Stimulated activated CD4-positive, alpha-beta T cell treated with anti-CD3 and anti-CD28 coated beads, Interleukin-12 subunit alpha, Interleukin-12 subunit beta, amount 100 ng/mL, for 24 hours (primary cell): ENCODE results near the gene KCND3.
A peak's percentile ranks its signal among the peaks of the same experiment; 100 is the strongest.

Source experiments
- DNase-seq, 2 experiments: peaks; one replicate each; pipeline ENCODE4 v3.0.0-alpha.2; 2020; ENCODE audit warnings: low read depth in 2 of 2

The KCND3 gene

DNA sequence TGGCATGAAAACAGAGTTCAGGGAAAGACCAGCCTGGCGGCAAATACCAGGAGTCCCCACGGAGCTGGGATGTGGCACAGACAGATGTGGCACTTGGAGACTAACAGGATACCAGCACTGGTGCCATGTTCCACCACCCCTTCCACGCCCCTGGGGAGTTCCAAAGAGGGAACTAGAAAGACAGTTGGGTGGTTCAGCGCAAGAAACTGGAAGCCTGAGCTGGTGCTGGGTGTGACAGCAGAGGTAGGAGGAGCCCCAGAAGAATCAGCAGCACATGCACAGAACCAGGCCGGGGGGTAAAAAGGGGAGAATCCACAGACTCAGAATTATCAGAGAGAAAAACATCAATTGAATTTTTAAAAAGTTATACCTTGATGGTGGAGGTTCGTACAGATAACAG lies 211.4 kb downstream of the KCND3 start:
- DNase-seq: no peak

DNA sequence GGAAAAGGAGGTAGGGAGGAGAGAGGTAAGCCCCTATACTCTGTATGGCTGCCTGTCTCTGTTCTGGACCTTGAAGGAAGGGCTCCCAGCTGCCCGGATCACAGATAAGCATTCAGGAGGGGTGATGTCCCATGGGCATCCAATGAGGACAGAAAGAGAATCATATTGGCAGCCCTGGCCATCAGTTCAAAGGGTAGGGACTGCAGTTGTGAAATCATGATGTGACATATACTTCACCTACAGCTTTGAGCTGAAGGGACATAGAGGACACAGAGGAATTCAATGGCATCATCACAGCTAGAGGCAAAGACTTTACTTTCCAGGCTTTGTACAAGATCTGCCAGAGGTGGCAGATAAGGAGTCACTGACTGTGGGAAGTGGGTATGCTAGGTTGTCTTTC lies 212.2 kb downstream of the KCND3 start:
- no peak for DNase-seq

- no peak for DNase-seq
Observed at GRCh38 chr1:111776861-111777260, 212.6 kb downstream of the KCND3 start.

DNA sequence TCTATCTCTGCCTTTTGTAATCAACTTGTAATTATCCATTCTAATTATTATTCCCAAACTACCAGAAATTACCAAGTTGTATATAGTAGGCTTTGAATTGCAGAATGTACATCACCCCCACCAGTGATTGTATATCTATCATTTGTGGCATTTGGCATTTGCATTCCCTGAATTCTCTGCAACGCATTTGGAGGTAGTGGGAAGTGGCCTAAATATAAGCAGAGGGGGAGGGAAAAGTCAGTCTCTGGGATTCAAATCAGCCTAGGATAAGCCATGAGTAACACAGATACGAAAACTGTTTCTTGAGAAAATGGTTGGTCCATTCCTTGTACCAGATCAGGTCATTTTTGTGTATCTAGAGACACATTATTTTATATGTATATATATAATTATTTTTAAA lies 213.1 kb downstream of the KCND3 start:
- DNase-seq: no peak

- no peak for DNase-seq
Observed at GRCh38 chr1:111775966-111776365, 213.5 kb downstream of the KCND3 start.

- no peak for DNase-seq
Observed at GRCh38 chr1:111770916-111771315, 218.6 kb downstream of the KCND3 start.

- DNase-seq: peak in 1 of 2 experiments; percentile 13
Observed at GRCh38 chr1:111769517-111770146, 219.8 kb downstream of the KCND3 start.

DNA sequence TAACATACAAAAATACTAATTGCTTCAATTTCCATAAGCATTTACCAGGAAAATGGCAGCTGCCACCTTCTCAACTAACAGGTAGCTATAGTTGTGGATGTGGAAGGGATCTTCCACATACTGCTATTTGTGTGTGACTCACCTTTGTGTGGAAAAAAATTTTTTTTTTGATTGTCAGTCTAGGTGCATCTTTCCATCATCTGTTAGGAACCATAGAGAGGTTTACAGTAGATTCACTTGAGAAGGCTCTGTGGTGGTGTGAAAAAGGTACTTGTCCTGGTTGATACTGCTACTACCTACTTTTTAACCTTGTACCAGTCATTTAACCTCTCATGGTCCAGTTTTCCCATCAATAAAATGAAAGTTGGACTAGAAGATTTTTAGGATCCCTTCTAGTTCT lies 220.8 kb downstream of the KCND3 start:
- no peak for DNase-seq

GRCh38 chr1:111768023-111768422 lies 221.4 kb downstream of the KCND3 start:
- no peak for DNase-seq

DNA sequence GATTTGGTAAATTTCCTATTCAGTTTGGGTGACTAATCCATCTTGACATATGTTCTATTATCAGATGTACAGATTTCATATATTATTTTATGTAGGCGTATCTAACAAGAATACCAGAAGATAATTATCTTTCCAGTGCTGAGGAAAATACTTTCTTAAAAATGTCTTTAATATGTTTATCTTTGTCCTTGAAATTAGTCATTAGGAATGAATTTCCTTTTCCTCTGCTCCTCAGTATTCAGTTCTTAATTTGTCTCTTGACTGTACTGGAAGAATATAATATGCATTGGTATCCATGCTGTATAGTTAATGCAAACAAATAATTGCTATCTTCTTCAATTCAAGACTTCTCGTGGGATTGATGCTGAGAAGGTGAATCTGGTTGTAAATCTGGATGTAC lies 227.1 kb downstream of the KCND3 start:
- no peak for DNase-seq

DNA sequence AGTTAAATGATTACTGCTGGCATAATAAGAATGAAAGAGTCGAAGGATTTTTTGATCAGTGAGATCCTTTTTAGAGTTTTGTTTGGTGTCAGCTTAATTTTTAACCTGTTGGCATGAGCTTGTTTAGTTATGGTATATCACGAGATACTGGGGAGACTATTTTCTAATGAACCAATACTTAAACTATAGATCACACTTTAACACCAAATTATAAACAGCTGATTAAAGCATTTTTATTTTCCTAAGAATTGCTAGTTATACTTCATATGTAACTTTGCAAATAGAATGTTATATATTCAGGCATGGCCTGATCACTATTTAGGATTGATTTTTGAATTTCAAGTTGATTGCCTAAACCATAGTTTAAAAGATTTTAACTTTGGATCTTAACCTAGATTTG lies 227.8 kb downstream of the KCND3 start:
- DNase-seq: no peak

DNA sequence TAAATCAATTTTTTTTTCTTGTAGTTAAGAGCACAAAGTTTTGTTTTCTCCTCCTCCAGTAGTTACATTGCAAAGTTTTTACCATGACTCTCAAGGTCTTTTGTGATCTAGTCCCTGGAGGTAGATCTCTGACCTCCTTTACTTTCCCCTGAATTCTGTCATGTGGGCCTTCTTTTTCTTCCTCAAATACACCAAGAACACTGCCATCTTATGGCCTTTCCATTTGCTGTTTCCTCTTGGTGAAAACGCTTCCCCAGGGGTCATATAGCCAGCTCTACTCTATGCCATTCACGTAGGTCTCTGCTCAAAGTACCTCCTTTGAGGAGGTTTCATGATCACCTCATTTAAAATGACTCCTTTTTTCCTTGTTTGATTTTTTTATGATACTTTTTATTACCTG lies 231.1 kb downstream of the KCND3 start:
- DNase-seq: no peak

GRCh38 chr1:111756124-111756513 lies 233.3 kb downstream of the KCND3 start:
- DNase-seq: no peak

DNA sequence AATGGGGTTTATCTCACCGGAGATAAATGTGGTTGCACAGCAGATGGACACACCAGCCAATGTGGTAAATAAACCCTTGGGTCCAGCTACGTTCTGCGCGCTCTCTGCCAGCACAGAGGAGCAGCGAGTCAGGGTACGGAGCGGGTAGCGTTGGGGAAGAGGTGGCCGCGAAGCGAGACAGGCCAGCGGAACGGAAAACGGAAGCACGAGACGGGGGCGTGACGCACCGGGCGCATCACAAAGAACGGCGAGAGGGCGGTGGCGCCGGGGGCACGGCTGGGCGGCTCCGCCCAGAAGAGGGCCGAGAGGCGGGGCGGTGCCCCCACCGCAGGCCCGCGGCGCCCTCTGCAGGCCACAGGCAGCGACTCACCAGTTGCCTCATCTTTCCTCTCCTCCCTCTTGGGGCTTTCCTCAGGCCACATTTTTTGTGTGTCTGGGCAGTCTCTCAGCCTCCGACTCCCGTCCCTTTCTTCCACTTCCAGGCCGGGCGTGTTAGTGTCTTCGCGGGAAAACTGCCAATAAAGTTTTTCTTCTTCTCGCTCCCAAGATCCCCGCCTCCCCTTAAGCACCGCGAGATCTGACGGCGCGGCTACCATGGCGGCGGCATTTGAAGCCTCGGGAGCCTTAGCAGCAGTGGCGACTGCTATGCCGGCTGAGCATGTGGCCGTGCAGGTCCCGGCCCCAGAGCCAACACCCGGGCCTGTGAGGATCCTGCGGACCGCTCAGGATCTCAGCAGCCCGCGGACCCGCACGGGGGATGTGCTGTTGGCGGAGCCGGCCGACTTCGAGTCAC lies 233.9 kb downstream of the KCND3 start, which contains the start of gene DDX20:
TSS of gene DDX20 (plus strand) at position 571 of the 793 bp plus-strand sequence. CDS start at position 595, 24 bp downstream.
- peak; percentile 80 to 90 for DNase-seq

- DNase-seq: peak; percentile 2 to 28
Observed at GRCh38 chr1:111754984-111755330, 234.5 kb downstream of the KCND3 start.

DNA sequence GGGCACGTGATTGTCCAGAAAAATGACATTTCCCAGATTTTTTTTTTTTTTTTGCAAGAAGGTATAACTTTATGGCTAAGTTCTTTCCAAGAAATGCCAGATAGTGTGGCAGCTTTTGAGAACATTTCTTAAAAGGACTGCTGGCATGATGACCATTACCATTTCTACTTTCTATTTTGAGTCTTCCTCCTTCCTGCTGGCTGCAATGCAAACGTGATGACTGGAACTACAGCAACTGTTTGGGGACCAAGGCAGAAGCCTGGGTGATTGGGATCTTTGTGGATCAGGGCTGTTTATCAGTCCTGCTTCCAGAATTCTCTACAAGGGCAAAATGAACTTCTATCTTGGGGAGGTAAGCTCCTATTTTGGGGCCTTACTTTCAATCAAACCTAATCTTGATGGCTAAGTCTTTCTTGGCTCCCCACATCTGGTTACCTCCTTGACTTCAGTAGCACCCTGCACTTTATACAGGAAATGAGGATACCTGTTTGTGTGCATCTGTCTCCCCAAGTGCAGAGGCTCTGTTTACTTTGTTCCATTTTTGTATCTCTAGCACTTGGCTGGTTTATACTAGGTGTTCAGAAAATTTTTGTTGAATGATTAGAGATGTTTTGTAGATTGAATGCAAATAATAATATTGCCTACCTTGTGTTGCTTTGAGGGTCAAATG lies 237.4 kb downstream of the KCND3 start:
- no peak for DNase-seq

DNA sequence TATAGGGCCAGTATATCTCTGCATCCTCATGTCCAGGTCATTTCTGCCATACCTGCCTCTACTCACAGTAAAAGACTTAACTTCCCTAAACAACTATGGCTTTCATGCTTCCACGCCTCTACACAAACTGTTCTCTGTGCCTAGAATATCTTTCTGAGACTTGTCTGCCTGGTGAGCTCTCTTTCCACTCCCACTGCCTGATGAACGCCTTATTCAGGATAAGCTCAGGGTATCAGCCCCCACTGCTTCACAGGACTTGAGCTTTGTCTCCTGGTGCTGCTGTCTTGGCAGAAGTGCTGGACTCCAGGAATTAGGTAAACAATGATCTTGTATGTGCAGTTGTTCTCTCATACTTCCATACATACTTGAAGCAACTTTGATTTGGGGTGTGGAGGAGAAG lies 238.6 kb downstream of the KCND3 start:
- no peak for DNase-seq

DNA sequence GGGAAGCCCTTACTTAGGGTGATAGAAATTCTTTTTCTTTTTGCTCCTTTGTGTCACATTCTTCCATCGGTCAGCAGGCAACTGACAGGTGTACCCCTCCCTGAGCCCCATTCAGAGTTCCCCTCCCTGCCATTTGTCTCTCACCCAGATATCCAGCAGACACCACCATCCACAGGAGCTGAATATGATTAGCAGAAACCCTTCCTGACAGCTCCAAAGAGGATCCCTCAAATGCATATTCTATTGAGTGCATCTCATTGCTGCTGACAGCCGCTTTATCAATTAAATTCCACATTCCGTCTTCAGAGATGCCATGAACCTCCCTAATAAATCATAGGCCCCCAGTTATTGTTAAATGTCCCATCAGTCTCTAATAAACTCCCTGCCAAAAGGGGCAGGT lies 239.8 kb downstream of the KCND3 start:
- no peak for DNase-seq

DNA sequence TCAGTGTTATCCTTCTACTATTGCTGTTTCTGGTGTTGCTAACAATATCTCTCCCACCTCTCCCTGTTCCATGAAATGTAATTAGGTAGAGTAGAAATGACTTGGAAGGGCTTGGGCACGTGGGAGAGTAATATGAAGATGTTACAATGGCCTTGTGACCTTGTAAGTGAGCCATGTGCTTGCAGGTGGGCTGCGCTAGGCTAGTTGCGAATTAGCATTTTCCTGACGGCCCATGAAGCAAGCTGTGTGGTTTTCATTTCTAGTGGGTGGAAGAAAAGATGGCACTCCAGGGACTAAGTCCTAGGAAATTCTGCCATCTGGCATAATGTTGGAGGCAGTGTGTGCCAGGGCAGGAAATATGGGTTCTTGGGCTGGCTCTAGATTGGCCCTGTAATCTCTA lies 241.5 kb downstream of the KCND3 start:
- DNase-seq: no peak

DNA sequence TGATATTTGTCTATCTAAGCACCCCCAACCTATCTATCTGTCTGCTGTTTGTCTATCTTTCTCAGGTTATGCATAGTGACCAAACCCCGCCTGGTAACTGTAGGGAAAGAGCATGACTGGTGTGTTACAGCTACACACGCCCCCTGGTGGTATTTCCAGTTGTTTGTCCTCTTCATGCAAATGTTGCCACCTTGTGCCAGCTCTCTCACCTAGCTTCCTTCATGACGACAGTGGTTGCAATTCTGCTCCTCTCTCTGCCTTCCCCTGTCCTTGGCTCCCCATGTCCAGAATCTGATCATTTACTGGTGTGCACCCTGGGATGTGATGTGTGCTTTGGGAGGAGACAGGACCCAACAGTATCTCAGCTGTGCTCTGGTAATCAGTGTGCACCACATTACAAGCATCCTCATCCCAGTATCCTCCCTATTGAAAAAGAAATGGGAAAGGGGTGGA lies 242.2 kb downstream of the KCND3 start:
- peak; percentile 25 to 71 for DNase-seq

GRCh38 chr1:111746614-111746999 lies 242.9 kb downstream of the KCND3 start:
- DNase-seq: no peak

GRCh38 chr1:111745675-111746613 lies 243.5 kb downstream of the KCND3 start:
- DNase-seq: no peak
